Measurements from ENCODE around the gene ANK3.

Gene ANK3

DNA sequence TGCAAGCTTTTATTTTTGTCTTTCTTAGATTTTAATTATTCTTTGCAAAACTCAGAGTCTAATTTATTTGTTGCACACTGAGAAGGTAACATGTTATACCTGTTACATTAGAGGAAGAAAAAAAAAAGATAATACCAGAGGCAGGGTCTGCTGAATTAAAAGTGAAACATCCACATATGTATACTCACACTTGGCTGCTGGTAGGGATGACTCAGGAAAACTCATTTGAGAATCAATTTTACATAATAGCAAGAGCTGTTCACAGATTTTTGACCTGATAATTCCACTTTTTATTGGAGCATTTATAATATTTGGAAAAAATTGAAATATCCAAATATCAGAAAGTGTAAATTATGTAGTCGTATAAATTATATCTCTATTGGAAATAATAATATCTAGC is 405.3 kb downstream of the ANK3 start:
- DNase-seq (ENCODE audit: low read depth, low spot score): no peak

DNA sequence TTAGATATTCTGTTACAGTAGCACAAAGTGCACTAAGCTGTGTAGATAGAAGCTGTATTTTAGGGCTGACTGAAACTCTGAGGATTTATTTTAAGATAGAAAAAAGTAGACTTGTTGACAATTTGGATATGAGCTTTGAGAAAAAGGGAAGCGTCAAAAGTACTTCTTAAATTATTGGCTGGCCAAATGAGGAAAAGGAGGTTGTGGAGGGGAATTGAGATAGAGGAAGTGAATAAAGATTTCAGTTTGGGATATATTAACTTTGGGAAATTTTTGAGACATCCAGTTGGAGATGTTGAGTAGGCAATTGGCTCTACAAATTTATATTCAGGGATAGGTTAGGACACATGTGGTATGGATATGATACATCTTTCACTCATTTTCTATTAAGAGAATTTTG is 409.3 kb downstream of the ANK3 start:
- DNase-seq (ENCODE audit: low read depth, low spot score): no peak

DNA sequence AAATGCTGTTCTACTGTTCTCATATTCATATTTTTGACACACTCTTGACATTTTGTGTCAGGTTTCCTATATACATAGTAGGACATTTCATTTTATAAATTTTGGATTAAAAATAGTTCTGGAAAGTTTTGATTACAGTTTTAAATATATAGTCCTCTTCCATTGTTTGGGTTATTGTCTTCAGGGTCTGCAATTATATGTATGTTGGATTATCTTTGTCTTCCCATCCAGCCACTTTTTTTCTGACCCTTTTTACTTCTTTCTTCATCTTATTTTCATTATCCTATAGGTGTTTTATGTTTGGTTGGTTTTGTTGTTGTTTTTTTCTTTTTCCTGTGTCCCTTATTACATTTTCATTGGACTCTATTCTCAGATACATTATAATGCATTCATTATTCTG is 412.2 kb downstream of the ANK3 start:
- no peak for DNase-seq (ENCODE audit: low read depth, low spot score)

DNA sequence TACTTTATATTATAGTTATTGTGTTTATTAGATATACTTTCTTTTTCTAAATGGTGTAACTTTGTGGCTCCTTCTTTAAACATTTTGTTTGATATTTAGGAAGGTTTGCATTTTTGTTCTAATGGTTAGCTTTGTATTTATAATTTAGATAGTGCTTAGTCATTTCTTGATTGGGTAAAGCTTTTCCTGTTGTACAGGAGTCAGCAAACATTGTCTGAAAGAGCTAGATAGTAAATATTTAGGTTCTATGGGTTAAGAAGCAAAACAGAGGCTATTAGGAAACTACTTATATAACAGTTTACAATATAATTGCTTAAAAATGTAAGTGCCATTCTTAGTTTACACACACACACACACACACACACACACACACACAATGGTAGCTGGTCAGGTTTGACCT is 412.8 kb downstream of the ANK3 start:
- no peak for DNase-seq (ENCODE audit: low read depth, low spot score)

All from ELF-1 (cell line).